ENCODE results near the gene TRIM32. TPM values are rescaled to one million over a fixed set of nuclear protein-coding genes. Genes with fewer than 3 reads are reported as not detected.

TRIM32 gene
- total and polyA plus RNA-seq, 2 donors, result 5.5 to 7.6 TPM

GRCh38 chr9:116697887-116698286 lies 10.8 kb downstream of the TRIM32 start:
- DNase-seq (ENCODE audit: low read depth in 6 of 9, low spot score in 9 of 9), result no peak
- Histone ChIP-seq H3K9me3 (ENCODE audit: control insufficient read depth in 2 of 2, insufficient read depth in 1 of 2, low read length in 1 of 2) (no peaks in the 10 kb centered on the region), H3K27ac (ENCODE audit: low read depth in 1 of 2, low read length in 1 of 2) (no peak overlapping the region), H3K4me3 (ENCODE audit: low read length in 2 of 2) (no peak overlapping the region), H3K27me3 (ENCODE audit: control insufficient read depth in 2 of 2, insufficient read depth in 1 of 2, low read length in 1 of 2) (no peaks in the 10 kb centered on the region), H3K4me1 (ENCODE audit: control insufficient read depth in 2 of 2, insufficient read depth in 2 of 2, low read length in 2 of 2) (peaks cover 0 to 4% of the 10 kb centered on the region in 2 donors), H3K36me3 (ENCODE audit: control insufficient read depth in 2 of 2, insufficient read depth in 2 of 2, low read length in 1 of 2) (peaks cover 21 to 24% of the 10 kb centered on the region in 2 donors)
- 98% methylated on average over 16 of the region's 16 CpGs for WGBS

GRCh38 chr9:116700279-116700678 lies 13.2 kb downstream of the TRIM32 start:
- H3K9me3 ChIP-seq (ENCODE audit: control insufficient read depth in 2 of 2, insufficient read depth in 1 of 2, low read length in 1 of 2), result no peaks in the 10 kb centered on the region
- H3K27me3 ChIP-seq (ENCODE audit: control insufficient read depth in 2 of 2, insufficient read depth in 1 of 2, low read length in 1 of 2), result no peaks in the 10 kb centered on the region
- peaks cover 21 to 24% of the 10 kb centered on the region in 2 donors for H3K36me3 ChIP-seq (ENCODE audit: control insufficient read depth in 2 of 2, insufficient read depth in 2 of 2, low read length in 1 of 2)
- H3K4me1 ChIP-seq (ENCODE audit: control insufficient read depth in 2 of 2, insufficient read depth in 2 of 2, low read length in 2 of 2), result peaks cover 0 to 4% of the 10 kb centered on the region in 2 donors
- no peak for DNase-seq (ENCODE audit: low read depth in 6 of 9, low spot score in 9 of 9)
- H3K27ac ChIP-seq (ENCODE audit: low read depth in 1 of 2, low read length in 1 of 2), result no peak overlapping the region
- H3K4me3 ChIP-seq (ENCODE audit: low read length in 2 of 2), result no peak overlapping the region
- WGBS, result 99% methylated on average over 1 of the region's 1 CpG

GRCh38 chr9:116700882-116701865 lies 14.1 kb downstream of the TRIM32 start:
- H3K27ac ChIP-seq (ENCODE audit: low read depth in 1 of 2, low read length in 1 of 2), result peak overlapping the region in 1 of 2 donors; percentile 55
- peaks cover 21 to 24% of the 10 kb centered on the region in 2 donors for H3K36me3 ChIP-seq (ENCODE audit: control insufficient read depth in 2 of 2, insufficient read depth in 2 of 2, low read length in 1 of 2)
- no peaks in the 10 kb centered on the region for H3K9me3 ChIP-seq (ENCODE audit: control insufficient read depth in 2 of 2, insufficient read depth in 1 of 2, low read length in 1 of 2)
- no peaks in the 10 kb centered on the region for H3K27me3 ChIP-seq (ENCODE audit: control insufficient read depth in 2 of 2, insufficient read depth in 1 of 2, low read length in 1 of 2)
- no peak for DNase-seq (ENCODE audit: low read depth in 6 of 9, low spot score in 9 of 9)
- H3K4me3 ChIP-seq (ENCODE audit: low read length in 2 of 2), result no peak overlapping the region
- 91% methylated on average over 2 of the region's 2 CpGs for WGBS
- H3K4me1 ChIP-seq (ENCODE audit: control insufficient read depth in 2 of 2, insufficient read depth in 2 of 2, low read length in 2 of 2), result peaks cover 0 to 4% of the 10 kb centered on the region in 2 donors

- H3K27ac ChIP-seq (ENCODE audit: low read depth in 1 of 2, low read length in 1 of 2), result peak overlapping the region in 1 of 2 donors; percentile 54
- WGBS, result 76% methylated on average over 2 of the region's 2 CpGs
- peaks cover 0 to 4% of the 10 kb centered on the region in 2 donors for H3K4me1 ChIP-seq (ENCODE audit: control insufficient read depth in 2 of 2, insufficient read depth in 2 of 2, low read length in 2 of 2)
- H3K36me3 ChIP-seq (ENCODE audit: control insufficient read depth in 2 of 2, insufficient read depth in 2 of 2, low read length in 1 of 2), result peaks cover 21 to 24% of the 10 kb centered on the region in 2 donors
- no peaks in the 10 kb centered on the region for H3K27me3 ChIP-seq (ENCODE audit: control insufficient read depth in 2 of 2, insufficient read depth in 1 of 2, low read length in 1 of 2)
- no peaks in the 10 kb centered on the region for H3K9me3 ChIP-seq (ENCODE audit: control insufficient read depth in 2 of 2, insufficient read depth in 1 of 2, low read length in 1 of 2)
- H3K4me3 ChIP-seq (ENCODE audit: low read length in 2 of 2), result no peak overlapping the region
- DNase-seq (ENCODE audit: low read depth in 6 of 9, low spot score in 9 of 9), result peak in 2 of 9 donors; percentile 27 to 46
Observed at GRCh38 chr9:116701940-116702642, 15.0 kb downstream of the TRIM32 start.

- no peaks in the 10 kb centered on the region for H3K27me3 ChIP-seq (ENCODE audit: control insufficient read depth in 2 of 2, insufficient read depth in 1 of 2, low read length in 1 of 2)
- no peak for DNase-seq (ENCODE audit: low read depth in 6 of 9, low spot score in 9 of 9)
- no peak overlapping the region for H3K27ac ChIP-seq (ENCODE audit: low read depth in 1 of 2, low read length in 1 of 2)
- H3K4me1 ChIP-seq (ENCODE audit: control insufficient read depth in 2 of 2, insufficient read depth in 2 of 2, low read length in 2 of 2), result peaks cover 0 to 4% of the 10 kb centered on the region in 2 donors
- H3K9me3 ChIP-seq (ENCODE audit: control insufficient read depth in 2 of 2, insufficient read depth in 1 of 2, low read length in 1 of 2), result no peaks in the 10 kb centered on the region
- H3K4me3 ChIP-seq (ENCODE audit: low read length in 2 of 2), result no peak overlapping the region
- peaks cover 11 to 12% of the 10 kb centered on the region in 2 donors for H3K36me3 ChIP-seq (ENCODE audit: control insufficient read depth in 2 of 2, insufficient read depth in 2 of 2, low read length in 1 of 2)
- 98% methylated on average over 3 of the region's 3 CpGs for WGBS
Observed at GRCh38 chr9:116703634-116704033, 16.5 kb downstream of the TRIM32 start.

GRCh38 chr9:116704470-116704869 lies 17.4 kb downstream of the TRIM32 start:
- no peaks in the 10 kb centered on the region for H3K9me3 ChIP-seq (ENCODE audit: control insufficient read depth in 2 of 2, insufficient read depth in 1 of 2, low read length in 1 of 2)
- no peak for DNase-seq (ENCODE audit: low read depth in 6 of 9, low spot score in 9 of 9)
- peaks cover 0 to 4% of the 10 kb centered on the region in 2 donors for H3K4me1 ChIP-seq (ENCODE audit: control insufficient read depth in 2 of 2, insufficient read depth in 2 of 2, low read length in 2 of 2)
- H3K27ac ChIP-seq (ENCODE audit: low read depth in 1 of 2, low read length in 1 of 2), result no peak overlapping the region
- peaks cover 3 to 4% of the 10 kb centered on the region in 2 donors for H3K36me3 ChIP-seq (ENCODE audit: control insufficient read depth in 2 of 2, insufficient read depth in 2 of 2, low read length in 1 of 2)
- no peak overlapping the region for H3K4me3 ChIP-seq (ENCODE audit: low read length in 2 of 2)
- H3K27me3 ChIP-seq (ENCODE audit: control insufficient read depth in 2 of 2, insufficient read depth in 1 of 2, low read length in 1 of 2), result no peaks in the 10 kb centered on the region

- WGBS, result 97% methylated on average over 1 of the region's 1 CpG
- no peak for DNase-seq (ENCODE audit: low read depth in 6 of 9, low spot score in 9 of 9)
- H3K27me3 ChIP-seq (ENCODE audit: control insufficient read depth in 2 of 2, insufficient read depth in 1 of 2, low read length in 1 of 2), result no peaks in the 10 kb centered on the region
- H3K4me1 ChIP-seq (ENCODE audit: control insufficient read depth in 2 of 2, insufficient read depth in 2 of 2, low read length in 2 of 2), result peaks cover 0 to 4% of the 10 kb centered on the region in 2 donors
- no peak overlapping the region for H3K27ac ChIP-seq (ENCODE audit: low read depth in 1 of 2, low read length in 1 of 2)
- H3K4me3 ChIP-seq (ENCODE audit: low read length in 2 of 2), result no peak overlapping the region
- H3K9me3 ChIP-seq (ENCODE audit: control insufficient read depth in 2 of 2, insufficient read depth in 1 of 2, low read length in 1 of 2), result no peaks in the 10 kb centered on the region
- H3K36me3 ChIP-seq (ENCODE audit: control insufficient read depth in 2 of 2, insufficient read depth in 2 of 2, low read length in 1 of 2), result no peaks in the 10 kb centered on the region
Observed at GRCh38 chr9:116705531-116705930, 18.4 kb downstream of the TRIM32 start.

- 98% methylated on average over 8 of the region's 8 CpGs for WGBS
Observed at GRCh38 chr9:116706310-116707290, 19.5 kb downstream of the TRIM32 start.

More at GRCh38 chr9:116706310-116707290, 19.5 kb downstream of the TRIM32 start:
- Histone ChIP-seq H3K9me3 (ENCODE audit: control insufficient read depth in 2 of 2, insufficient read depth in 1 of 2, low read length in 1 of 2) (no peaks in the 10 kb centered on the region), H3K4me1 (ENCODE audit: control insufficient read depth in 2 of 2, insufficient read depth in 2 of 2, low read length in 2 of 2) (no peaks in the 10 kb centered on the region), H3K36me3 (ENCODE audit: control insufficient read depth in 2 of 2, insufficient read depth in 2 of 2, low read length in 1 of 2) (no peaks in the 10 kb centered on the region), H3K27me3 (ENCODE audit: control insufficient read depth in 2 of 2, insufficient read depth in 1 of 2, low read length in 1 of 2) (no peaks in the 10 kb centered on the region), H3K27ac (ENCODE audit: low read depth in 1 of 2, low read length in 1 of 2) (no peak overlapping the region), H3K4me3 (ENCODE audit: low read length in 2 of 2) (no peak overlapping the region)
- no peak for DNase-seq (ENCODE audit: low read depth in 6 of 9, low spot score in 9 of 9)

All from thymus (tissue), 11 donors.